Cardiac fibroblast (primary cell): ENCODE results near the gene SRM.

Source experiments
- DNase-seq, 2 donors: peaks; one replicate each; pipeline versions ENCODE4 v3.0.0 to v3.0.0-alpha.2; 2010; ENCODE audit warnings: low read depth in 2 of 2
- H3K4me3 ChIP-seq, 2 donors: replicated peaks in 1 of 2; 1 replicate in 1 of 2; 2 replicates in 1 of 2; pipeline ENCODE4 v1.5.1; 2011; ENCODE audit warnings: low read depth in 2 of 2, low read length in 2 of 2, mild to moderate bottlenecking in 2 of 2, moderate library complexity in 1 of 2
- CTCF ChIP-seq: IDR thresholded peaks from one replicate; pipeline ENCODE4 v1.5.1; 2011; ENCODE audit warnings: low read depth, mild to moderate bottlenecking, low read length, inconsistent platforms

The SRM gene

GRCh38 chr1:11071463-11072215 is 11.8 kb upstream of the SRM start:
- DNase-seq, result no peak
- no peak for TF ChIP-seq CTCF
- H3K4me3 ChIP-seq, result no peak overlapping the region

GRCh38 chr1:11070876-11071275 is 11.1 kb upstream of the SRM start:
- TF ChIP-seq CTCF, result no peak
- DNase-seq, result no peak
- H3K4me3 ChIP-seq, result no peak overlapping the region

GRCh38 chr1:11068600-11069473 is 9.0 kb upstream of the SRM start:
- H3K4me3 ChIP-seq, result no peak overlapping the region
- no peak for DNase-seq
- no peak for TF ChIP-seq CTCF

- H3K4me3 ChIP-seq, result no peak overlapping the region
- no peak for TF ChIP-seq CTCF
- DNase-seq, result no peak
These were observed 8.1 kb upstream of the SRM start for GRCh38 chr1:11067716-11068599.

GRCh38 chr1:11065796-11066195 is 6.0 kb upstream of the SRM start:
- DNase-seq, result no peak
- no peak for TF ChIP-seq CTCF
- H3K4me3 ChIP-seq, result no peak overlapping the region

GRCh38 chr1:11064942-11065341 is 5.1 kb upstream of the SRM start:
- no peak for DNase-seq
- no peak overlapping the region for H3K4me3 ChIP-seq
- no peak for TF ChIP-seq CTCF
